GM04504 (cell line): ENCODE results near the gene HLA-A.
"Not testable (repeated sequence)": the region's sequence is repeated elsewhere in the genome, so short reads cannot be mapped to it uniquely, and the experiment has no call there.

Source experiments
- DNase-seq: peaks from one replicate; pipeline ENCODE4 v3.0.0-alpha.2; 2012; ENCODE audit warnings: low read depth

Gene HLA-A

DNA sequence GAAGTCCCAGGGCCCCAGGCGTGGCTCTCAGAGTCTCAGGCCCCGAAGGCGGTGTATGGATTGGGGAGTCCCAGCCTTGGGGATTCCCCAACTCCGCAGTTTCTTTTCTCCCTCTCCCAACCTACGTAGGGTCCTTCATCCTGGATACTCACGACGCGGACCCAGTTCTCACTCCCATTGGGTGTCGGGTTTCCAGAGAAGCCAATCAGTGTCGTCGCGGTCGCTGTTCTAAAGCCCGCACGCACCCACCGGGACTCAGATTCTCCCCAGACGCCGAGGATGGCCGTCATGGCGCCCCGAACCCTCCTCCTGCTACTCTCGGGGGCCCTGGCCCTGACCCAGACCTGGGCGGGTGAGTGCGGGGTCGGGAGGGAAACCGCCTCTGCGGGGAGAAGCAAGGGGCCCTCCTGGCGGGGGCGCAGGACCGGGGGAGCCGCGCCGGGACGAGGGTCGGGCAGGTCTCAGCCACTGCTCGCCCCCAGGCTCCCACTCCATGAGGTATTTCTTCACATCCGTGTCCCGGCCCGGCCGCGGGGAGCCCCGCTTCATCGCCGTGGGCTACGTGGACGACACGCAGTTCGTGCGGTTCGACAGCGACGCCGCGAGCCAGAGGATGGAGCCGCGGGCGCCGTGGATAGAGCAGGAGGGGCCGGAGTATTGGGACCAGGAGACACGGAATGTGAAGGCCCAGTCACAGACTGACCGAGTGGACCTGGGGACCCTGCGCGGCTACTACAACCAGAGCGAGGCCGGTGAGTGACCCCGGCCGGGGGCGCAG is at the start of gene HLA-A:
HLA-A (plus strand) TSS at position 258 of the 778 bp plus-strand sequence; CDS start at position 280, 22 bp downstream.
- peak; percentile 93 for DNase-seq

DNA sequence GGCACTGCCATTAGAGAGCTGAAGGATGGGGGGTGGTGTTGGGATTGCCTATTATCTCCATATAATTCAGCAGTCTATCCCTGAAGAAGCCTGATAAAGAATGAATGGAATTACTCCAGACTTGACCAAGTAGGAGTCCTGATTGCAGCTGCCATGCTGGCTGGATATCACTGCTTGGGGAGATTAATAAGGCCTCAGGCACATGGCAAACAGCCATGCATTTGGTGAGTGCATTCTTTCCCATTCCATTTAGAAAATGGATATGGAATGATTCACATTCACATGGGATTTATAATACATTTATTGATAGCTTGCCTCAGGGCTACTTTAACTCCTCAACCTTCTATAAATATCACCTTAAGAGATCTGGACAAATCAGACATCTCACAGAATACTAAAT is 49.6 kb upstream of the HLA-A start:
- DNase-seq, result no peak

DNA sequence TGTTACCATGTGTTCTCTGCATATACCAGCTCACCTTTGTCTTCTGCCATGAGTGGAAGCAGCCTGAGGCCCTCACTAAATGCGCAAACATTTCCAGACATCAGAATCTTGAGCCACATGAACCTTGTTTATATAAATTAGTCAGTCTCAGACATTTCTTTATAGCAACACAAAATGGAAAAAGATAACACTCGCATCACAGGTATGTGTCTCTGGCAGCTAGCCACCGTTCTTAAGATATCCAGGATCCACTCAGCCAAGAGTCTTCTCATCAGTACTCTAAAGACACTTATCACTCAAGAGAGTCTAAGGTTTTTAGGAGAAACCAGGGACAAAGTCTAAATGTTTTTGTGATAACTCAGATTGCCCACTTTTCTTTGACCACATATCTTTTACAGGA is 43.1 kb upstream of the HLA-A start:
- DNase-seq, result no peak

DNA sequence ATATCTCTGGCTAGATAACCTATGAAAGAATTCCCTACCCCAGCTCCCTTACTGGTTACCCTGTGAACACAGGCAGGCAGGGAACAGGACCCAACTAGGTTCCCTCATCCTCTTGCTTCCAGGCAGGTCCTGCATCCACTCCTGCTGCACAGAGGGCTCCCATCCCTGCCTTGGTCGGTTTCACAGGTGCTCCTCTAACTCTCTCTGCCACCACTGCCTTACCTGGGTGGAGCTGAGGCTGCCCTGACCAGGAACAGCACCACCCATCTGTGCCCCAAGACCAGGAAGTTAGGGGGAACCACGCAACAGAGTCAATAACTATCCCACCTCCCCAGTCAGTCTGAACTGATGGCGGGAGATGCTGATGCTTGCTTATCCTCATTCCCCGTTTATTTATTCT is 37.0 kb upstream of the HLA-A start:
- no peak for DNase-seq

DNA sequence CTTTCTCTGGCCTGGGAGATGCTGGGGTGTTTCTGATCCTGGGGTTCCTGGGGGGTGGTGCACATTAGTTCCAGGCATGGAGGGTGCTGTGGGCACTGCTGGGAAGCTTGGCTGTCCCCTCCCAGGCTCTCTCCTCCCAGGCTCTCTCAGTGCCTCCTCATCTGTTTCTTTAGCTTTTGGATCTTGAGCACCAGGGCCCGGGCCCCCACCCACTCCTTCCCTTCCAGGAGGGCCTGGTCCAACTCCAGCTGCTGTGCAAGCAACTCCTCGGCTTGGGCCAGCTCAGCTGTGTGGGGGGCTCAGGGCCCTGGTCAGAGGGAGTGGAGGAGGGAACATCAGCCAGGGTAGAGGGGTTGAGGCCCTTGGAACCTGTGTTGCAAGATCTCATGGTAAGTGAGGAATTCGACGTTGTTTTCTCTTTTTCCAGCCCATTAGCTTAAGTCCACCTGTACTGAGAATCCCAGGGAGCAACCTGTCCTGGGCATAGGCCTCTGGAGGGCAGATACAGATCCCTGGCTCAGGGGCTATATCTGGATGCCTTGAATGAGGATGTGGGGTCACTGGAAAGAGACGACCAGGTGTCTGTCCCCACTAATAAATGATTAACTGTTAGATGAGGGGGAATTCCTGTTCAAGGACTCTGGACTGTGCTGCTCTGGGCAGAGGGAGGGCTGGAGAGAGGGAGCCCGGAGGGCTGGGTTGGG is 34.5 kb upstream of the HLA-A start:
- no peak for DNase-seq

DNA sequence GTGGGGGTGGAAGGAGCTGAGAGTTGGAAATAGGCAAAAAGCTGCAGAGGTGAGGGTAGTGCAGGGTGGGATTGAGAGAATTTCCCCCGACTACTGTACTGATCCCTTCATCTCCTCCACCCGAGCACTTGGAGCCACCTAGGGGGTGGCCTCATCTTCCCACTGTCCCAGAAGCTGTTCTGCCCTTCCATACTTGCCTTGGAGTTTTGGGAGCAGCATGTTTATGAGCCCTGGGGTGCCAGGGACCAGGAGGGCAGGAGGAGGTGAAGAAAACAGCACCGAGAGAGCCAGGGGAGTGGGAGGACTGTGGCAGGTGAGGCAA is 34.0 kb upstream of the HLA-A start:
- no peak for DNase-seq

DNA sequence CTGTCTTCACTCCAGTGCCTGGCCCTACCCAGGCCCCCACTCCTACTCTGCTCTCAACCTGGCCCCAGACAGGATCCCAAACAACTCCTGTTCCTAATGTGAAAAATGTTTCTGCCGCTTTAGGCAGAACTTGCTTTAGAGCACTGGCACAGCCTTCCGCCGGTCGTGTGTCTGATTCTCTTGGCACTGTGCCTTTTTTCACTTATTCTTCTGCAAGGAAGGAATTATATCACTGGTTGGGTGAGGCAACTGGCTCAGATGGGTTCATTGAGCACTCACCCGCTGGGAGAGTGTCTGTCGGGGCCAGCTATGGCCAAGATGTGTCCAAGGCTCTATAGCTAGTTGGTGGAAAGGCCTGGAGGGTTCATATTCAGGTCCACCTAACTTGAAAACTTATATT is 33.6 kb upstream of the HLA-A start:
- DNase-seq, result no peak

DNA sequence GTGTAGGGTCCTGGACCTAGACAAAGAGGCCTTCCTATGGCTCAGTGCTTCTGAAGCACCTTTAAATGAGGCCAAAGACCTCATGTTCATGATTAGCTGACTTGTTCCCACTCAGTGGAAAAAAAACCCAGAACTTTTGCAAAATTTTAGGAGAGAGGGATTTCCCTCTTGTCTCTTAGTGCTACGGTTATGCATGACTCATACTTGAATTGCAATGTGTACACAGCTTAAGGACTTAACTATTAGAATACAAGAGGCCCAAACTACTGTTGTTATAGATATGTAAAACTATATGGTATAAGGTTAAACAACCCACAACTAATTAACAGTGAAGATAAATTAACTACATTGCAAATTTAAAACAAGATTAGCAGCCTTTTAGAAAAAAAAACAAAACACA is 32.3 kb upstream of the HLA-A start:
- DNase-seq, result no peak

DNA sequence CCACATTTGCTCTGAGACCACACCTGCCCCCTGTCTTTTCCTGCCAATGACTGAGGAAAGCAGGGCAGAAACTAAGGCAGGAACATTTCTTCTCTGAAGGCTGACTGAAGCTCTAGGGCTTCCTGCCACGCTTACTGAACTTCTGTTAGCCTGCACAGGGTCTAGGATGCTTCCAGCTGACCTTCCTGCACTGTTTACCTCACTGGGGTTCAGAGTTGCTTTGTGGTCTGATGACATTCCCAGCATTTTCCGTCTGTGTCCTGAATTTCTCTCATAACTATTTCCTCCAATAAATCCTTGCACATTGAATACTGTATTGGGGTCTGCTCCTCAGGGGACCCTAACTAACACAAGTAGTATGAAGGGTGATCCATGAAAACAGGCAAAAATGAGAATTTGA is 29.5 kb upstream of the HLA-A start:
- DNase-seq, result no peak

DNA sequence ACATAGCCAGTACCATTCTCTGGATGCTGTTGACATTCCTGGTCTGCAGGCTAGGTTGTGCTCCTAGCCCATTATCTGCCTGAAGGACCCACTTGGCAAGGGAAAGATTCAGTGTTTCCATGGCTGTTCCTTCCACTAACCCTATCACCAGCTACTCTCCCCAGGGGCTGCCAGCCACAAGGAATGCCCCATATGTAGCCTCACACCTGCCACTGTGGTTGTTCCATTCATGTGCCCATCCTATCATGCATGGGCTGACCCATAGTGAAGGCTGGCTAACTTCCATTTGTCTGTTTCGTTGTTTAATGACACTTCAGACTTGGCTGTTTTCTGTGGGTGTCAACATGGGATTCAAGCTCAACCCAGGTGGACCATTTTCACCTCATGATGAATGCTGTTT is 25.6 kb upstream of the HLA-A start:
- DNase-seq, result no peak

DNA sequence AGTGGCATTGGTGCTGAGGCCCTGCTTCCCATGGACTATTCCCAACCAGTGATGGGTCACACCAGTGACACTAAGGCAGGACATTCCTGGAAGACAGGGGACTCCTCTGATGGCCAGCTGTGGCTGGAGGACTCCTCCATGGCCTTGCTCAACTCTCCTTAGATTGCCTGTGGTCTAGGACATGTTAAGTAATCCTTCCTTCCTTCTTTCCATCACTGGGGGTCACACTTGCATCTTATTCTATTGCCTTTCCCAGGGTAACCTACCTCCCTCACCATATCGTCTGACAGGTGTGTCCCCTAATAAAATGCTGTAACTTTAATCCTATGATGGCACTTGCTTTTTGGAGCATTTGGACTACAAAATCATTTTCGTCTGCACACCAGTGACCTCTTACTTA is 24.5 kb upstream of the HLA-A start:
- DNase-seq, result no peak

DNA sequence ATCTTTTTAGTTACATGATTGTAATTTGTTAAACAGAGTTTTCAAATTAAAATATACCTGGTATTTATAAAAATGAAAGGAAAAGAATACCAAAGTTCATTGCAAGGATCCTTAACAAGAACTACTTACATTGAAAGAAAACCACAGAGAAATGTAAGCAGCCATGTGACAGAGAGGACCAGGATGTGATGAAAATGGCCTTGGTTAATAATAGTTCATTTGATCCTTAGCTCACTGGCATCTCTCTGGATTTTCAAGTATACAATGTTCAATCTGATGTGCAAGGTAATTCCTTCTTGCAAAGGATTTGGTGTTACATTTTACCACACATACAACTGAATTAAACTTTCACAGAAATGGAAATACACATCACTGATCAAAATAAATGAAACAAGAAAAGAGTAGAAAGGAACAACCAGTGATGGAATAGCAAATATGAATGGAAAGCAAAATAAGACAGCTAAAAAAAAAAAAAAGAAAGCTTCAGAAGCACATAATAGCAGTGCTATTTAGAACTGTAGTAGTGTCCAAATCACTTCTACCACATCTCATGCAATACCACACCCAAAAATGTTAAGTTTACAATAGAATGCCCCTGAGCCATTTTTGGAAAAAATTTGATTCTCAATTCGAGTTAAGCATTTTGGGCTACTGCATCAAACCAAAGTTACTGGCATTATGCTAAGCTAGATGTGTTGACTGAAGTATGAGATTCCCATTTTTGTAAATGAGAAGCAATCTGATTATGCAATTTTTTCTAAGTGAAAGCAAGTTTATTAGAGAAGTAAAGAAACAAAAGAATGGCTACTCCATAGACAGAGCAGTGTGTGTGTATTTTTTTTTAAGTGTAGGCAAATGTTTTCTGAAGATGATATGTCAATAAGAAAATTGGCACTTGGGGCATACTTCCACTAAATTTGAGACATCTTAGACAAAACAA is 22.6 kb upstream of the HLA-A start:
- no peak for DNase-seq

DNA sequence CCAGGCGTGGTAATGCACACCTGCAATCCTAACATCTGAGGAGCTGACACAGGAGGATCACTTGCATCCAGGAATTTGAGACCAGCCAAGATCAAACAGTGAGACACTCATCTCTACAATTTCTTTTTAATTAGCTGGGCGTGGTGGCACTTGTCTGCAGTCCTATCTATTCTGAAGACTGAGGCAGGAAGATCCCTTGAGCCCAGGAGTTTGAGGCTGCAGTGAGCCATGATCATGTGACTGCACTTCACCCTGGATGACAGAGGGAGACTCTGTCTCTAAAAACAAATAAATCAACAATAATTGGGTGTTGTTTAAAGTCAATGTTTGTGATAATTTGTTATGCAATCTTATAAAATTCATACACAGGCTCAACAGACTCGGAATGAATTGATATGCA is 18.0 kb upstream of the HLA-A start:
- no peak for DNase-seq

DNA sequence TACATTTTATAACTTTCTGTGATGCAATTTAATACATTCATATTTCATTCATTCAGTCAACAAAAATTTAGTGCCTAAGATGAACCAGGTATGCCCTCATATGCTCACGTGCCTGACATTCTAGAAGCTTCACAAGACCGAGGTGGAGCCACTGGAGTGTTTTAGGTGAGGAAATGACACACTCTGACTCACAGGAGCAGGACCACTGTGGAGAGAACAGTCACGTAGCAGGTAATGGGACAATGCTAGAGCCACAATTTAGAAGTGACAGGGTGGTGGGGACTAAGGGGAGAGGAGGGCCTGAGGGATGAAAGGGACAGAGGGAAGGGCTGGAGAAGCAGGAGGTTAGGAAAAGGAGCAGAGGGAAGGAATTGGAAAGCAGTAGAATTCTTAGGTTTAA is 17.6 kb upstream of the HLA-A start:
- DNase-seq, result no peak

DNA sequence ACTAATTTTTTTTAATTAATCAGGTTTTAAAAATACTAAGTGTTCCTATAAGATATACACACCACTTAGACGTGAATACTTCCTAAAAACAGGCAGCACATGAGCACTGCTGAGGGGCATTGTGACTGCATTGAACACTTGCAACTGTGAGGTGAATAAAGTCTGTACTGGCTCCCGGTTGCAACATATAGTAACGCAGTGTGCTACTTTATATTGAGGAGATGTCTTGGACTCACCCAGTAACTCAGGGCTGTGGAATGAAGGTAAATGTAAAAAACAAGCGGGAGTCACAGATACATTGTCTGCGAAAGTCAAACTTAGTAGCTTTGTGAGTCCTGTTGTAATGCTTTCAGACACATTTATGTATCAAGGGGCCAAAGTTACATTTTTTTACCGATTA is 17.0 kb upstream of the HLA-A start:
- no peak for DNase-seq

DNA sequence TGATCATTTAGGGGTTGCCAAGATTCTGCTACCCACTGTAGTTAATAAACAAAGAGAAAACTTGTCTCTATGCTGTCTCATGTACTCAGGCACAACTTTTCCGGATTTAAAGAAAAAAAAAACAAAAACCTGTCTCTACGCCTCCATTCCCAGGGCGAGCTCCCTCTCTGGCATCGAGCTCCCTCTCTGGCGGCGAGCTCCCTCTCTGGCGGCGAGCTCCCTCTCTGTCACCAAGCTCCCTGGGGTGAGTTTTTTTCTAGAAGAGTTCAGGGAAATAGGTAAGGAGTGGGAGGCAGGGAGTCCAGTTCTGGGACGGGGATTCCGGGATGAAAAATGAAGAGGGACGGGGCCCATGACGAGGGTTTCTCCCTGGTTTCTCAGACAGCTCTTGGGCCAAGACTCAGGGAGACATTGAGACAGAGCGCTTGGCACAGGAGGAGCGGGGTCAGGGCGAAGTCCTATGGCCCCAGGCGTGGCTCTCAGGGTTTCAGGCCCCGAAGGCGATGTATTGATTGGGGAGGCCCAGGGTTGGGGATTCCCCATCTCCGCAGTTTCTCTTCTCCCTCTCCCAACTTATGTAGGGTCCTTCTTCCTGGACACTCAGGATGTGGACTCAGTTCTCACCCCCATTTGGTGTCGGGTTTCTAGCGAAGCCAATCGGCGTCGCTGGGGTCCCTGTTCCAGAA is 16.5 kb upstream of the HLA-A start:
- no peak for DNase-seq

DNA sequence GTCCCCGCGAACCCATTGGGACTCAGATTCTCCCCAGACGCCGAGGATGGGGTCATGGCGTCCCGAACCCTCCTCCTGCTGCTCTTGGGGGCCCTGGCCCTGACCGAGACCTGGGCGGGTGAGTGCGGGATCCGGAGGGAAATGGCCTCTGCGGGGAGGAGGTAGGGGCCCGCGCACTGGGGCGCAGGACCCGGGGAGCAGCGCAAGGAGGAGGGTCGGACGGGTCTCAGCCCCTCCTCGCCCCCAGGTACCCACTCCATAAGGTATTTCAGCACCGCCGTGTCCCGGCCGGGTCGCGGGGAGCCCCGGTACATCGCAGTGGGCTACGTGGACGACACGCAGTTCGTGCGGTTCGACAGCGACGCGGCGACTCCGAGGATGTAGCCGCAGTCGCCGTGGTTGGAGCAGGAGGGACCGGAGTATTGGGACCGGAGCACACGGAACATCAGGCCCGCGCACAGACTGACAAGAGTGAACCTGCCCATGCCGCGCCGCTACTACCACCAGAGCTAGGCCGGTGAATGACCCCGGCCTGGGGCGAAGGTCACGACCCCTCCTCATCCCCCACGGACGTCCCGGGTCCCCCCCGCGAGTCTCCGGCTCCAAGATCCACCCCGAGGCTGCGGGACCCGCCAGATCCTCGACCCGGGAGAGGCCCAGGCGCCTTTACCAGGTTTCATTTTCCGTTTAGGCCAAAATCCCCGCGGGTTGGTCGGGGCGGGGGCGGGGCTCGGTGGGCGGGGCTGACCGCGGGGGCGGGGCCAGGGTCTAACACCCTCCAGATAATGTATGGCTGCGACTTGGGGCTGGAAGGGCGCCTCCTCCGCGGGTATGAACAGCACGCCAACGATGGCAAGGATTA is 15.7 kb upstream of the HLA-A start:
- DNase-seq, result no peak

DNA sequence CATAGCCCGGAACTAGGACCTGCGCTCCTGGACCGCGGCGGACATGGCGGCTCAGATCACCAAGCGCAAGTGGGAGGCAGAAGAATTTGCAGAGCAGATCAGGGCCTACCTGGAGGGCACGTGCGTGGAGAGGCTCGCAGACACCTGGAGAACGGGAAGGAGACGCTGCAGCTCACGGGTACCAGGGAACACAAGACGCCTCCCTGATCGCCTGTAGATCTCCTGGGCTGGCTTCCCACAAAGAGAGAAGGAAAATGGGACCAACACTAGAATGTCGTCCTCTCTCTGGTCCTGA is 15.1 kb upstream of the HLA-A start:
- DNase-seq, result no peak

DNA sequence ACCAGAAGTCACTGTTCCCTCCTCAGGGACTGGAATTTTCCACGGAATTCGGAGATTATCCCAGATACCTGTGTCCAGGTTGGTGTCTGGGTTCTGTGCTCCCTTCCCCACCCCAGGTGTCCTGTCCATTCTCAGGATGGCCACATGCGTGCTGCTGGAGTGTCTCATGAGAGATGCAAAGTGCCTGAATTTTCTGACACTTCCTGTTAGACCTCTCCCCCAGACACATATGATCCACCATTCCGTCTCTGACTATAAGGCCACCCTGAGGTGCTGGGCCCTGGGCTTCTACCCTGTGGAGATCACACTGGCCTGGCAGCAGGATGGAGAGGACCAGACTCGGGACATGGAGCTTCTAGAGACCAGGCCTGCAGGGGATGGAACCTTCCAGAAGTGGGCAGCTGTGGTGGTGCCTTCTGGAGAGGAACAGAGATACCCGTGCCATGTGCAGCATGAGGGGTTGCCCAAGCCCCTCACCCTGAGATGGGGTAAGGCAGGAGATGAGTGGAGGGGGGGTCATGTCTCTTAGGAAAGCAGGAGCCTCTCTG is 14.4 kb upstream of the HLA-A start:
- DNase-seq, result no peak

DNA sequence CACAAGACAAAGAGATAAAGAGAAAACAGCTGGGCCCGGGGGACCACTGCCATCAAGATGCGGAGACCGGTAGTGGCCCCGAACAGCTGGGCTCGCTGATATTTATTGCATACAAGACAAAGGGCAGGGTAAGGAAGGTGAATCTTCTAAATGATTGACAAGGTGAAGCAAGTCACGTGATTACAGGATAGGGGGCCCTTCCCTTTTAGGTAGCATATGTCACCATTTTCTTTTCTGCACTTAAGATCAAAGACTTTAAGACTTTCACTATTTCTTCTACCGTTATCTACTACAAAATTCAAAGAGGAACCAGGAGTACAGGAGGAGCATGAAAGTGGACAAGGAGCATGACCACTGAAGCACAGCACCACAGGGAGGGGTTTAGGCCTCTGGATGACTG is 12.3 kb upstream of the HLA-A start:
- DNase-seq, result not testable (repeated sequence)

DNA sequence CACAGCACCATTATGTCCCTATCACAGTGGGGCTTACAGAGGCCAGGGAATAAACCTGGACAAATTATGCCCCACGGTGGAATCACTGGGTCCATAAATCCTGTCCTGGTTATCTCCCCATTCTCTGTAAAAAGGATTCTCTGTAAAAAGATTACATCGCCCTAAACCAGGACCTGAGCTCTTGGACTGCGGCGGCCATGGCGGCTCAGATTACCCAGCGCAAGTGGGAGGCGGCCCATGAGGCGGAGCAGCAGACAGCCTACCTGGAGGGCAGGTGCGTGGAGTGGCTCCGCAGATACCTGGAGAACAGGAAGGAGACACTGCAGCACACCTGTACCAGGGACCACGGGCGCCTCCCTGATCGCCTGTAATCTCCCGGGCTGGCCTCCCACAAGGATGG is 8.4 kb upstream of the HLA-A start:
- DNase-seq, result no peak
